HG03342 (cell line): ENCODE data around the gene PSMD7.

ENCODE experiments used
- ATAC-seq: cut with Tn5 transposase; IDR thresholded peaks from one replicate; pipeline ENCODE4 v1.9.1; 2021; ENCODE audit warnings: mild to moderate bottlenecking, moderate library complexity; ENCODE audit not compliant: unreplicated experiment

The PSMD7 gene

GRCh38 chr16:74296432-74297144 lies at the start of gene PSMD7:
Gene PSMD7 (plus strand): TSS chr16:74296814. CDS start chr16:74296915, 101 bp downstream.
- peak; percentile 94 for ATAC-seq

GRCh38 chr16:74249254-74249653 lies 47.4 kb upstream of the PSMD7 start:
- no peak for ATAC-seq

GRCh38 chr16:74249846-74250245 lies 46.8 kb upstream of the PSMD7 start:
- no peak for ATAC-seq

- ATAC-seq = no peak
Measured at GRCh38 chr16:74252329-74252728, 44.3 kb upstream of the PSMD7 start.

- no peak for ATAC-seq
Measured at GRCh38 chr16:74253161-74253938, 43.3 kb upstream of the PSMD7 start.

GRCh38 chr16:74257061-74257460 lies 39.6 kb upstream of the PSMD7 start:
- ATAC-seq = peak; percentile 49

- ATAC-seq = no peak
Measured at GRCh38 chr16:74261068-74261467, 35.5 kb upstream of the PSMD7 start.

- no peak for ATAC-seq
Measured at GRCh38 chr16:74264811-74265210, 31.8 kb upstream of the PSMD7 start.

GRCh38 chr16:74268372-74268782 lies 28.2 kb upstream of the PSMD7 start:
- no peak for ATAC-seq

- no peak for ATAC-seq
Measured at GRCh38 chr16:74271872-74272271, 24.7 kb upstream of the PSMD7 start.

- ATAC-seq = no peak
Measured at GRCh38 chr16:74275031-74275636, 21.5 kb upstream of the PSMD7 start.

- no peak for ATAC-seq
Measured at GRCh38 chr16:74275711-74276110, 20.9 kb upstream of the PSMD7 start.

GRCh38 chr16:74277974-74278373 lies 18.6 kb upstream of the PSMD7 start:
- no peak for ATAC-seq

- no peak for ATAC-seq
Measured at GRCh38 chr16:74279266-74279665, 17.3 kb upstream of the PSMD7 start.

GRCh38 chr16:74279805-74280204 lies 16.8 kb upstream of the PSMD7 start:
- ATAC-seq = no peak

- ATAC-seq = no peak
Measured at GRCh38 chr16:74280448-74280847, 16.2 kb upstream of the PSMD7 start.

GRCh38 chr16:74281300-74281699 lies 15.3 kb upstream of the PSMD7 start:
- no peak for ATAC-seq

GRCh38 chr16:74283716-74284115 lies 12.9 kb upstream of the PSMD7 start:
- no peak for ATAC-seq

- ATAC-seq = no peak
Measured at GRCh38 chr16:74288065-74288464, 8.5 kb upstream of the PSMD7 start.

GRCh38 chr16:74290356-74290755 lies 6.3 kb upstream of the PSMD7 start:
- no peak for ATAC-seq

GRCh38 chr16:74291176-74291575 lies 5.4 kb upstream of the PSMD7 start:
- ATAC-seq = no peak
